MCF 10A (cell line): ENCODE data around the gene COL6A2. TPM values are rescaled to one million over a fixed set of nuclear protein-coding genes. Genes with fewer than 3 reads are reported as not detected.

Experiments used
- BruUV-seq: library from RNA; stranded (reverse); fragments of 400-500 nt; replicated peaks from 2 replicates; lab custom pipeline; 2021; lab: Mats Ljungman, UMichigan
- CTCF ChIA-PET: fragments of 300-600 bp; sonication (Branson Sonifier 250); formaldehyde crosslinking; extraction: SDS; loops from one replicate; lab custom pipeline; 2021; ENCODE audit warnings: antibody characterized with exemption, inconsistent platforms; lab: Yijun Ruan, JAX
- POLR2A ChIA-PET: fragments of 300-600, 350-650 bp; sonication (Branson Sonifier 250); formaldehyde crosslinking; extraction: SDS; loops from one replicate; lab custom pipeline; 2020; ENCODE audit warnings: antibody characterized with exemption, inconsistent platforms; lab: Yijun Ruan, JAX
- DNase-seq: peaks from one replicate; pipeline ENCODE4 v3.0.0-alpha.2; 2018; ENCODE audit not compliant: unreplicated experiment
- H3K27ac Mint-ChIP-seq: one replicate; pipeline ENCODE4 v1.8.0; 2022; ENCODE audit warnings: mild to moderate bottlenecking, low read depth, mixed read lengths; ENCODE audit not compliant: unreplicated experiment
- H3K27me3 Mint-ChIP-seq: one replicate; pipeline ENCODE4 v1.8.0; 2022; ENCODE audit warnings: mixed read lengths; ENCODE audit not compliant: insufficient read depth, unreplicated experiment
- H3K36me3 Mint-ChIP-seq: one replicate; pipeline ENCODE4 v1.8.0; 2022; ENCODE audit warnings: mild to moderate bottlenecking, moderate library complexity, mixed read lengths; ENCODE audit not compliant: insufficient read depth, unreplicated experiment
- H3K4me1 Mint-ChIP-seq: one replicate; pipeline ENCODE4 v1.8.0; 2022; ENCODE audit warnings: mixed read lengths; ENCODE audit not compliant: insufficient read depth, unreplicated experiment
- H3K4me3 Mint-ChIP-seq: one replicate; pipeline ENCODE4 v1.8.0; 2022; ENCODE audit warnings: mild to moderate bottlenecking, moderate library complexity, mixed read lengths; ENCODE audit not compliant: unreplicated experiment
- H3K9me3 Mint-ChIP-seq: one replicate; pipeline ENCODE4 v1.8.0; 2022; ENCODE audit warnings: mixed read lengths; ENCODE audit not compliant: unreplicated experiment
- intact Hi-C: fragments of 100-400 bp; cut with micrococcal nuclease; formaldehyde crosslinking; loops from 2 replicates; pipeline ENCODE4 v1.14.1; 2022
- total RNA-seq: library from RNA; stranded (reverse); gene quantifications from 2 replicates; pipeline ENCODE4 v1.2.3, GENCODE V29; 2022
- TF ChIP-seq, protein P1 (sequence below): fragments of 200-600 bp; IDR thresholded peaks from one replicate; pipeline ENCODE4 v1.8.0; 2022; ENCODE audit warnings: antibody characterized with exemption, mild to moderate bottlenecking; ENCODE audit not compliant: unreplicated experiment

COL6A2 gene
- total RNA-seq, 1 experiment from 2014 or later: 0.61 TPM

DNA sequence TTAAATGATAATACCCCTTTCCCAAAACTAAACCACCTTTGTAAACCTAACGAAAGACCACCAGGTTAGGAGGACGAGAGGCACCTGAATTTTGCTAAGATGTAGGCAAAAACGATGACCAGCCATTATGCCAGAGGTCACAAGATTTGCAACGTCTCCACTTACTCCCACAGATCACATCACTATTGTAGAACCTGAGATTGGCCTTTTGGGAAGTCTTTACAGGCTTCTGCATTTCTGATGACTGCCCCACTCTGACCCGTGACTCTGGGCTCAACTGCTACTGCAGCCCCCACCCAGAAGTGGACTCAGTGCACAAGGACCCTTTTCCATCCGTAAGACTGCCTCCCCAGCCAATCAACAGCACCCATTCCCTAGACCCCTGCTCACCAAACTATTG is 36.4 kb upstream of the COL6A2 start:
- intact Hi-C loops: no loop called here
- Mint-ChIP-seq H3K27me3 (peaks cover 11% of the 10 kb centered on the region), H3K4me3 (no peak overlapping the region), H3K4me1 (no peaks in the 10 kb centered on the region), H3K27ac (no peak overlapping the region), H3K9me3 (peaks cover 23% of the 10 kb centered on the region), H3K36me3 (no peaks in the 10 kb centered on the region)
- ChIA-PET CTCF (no interaction called here), POLR2A (no interaction called here)
- no TSS peak for BruUV-seq
- DNase-seq: no peak
- TF ChIP-seq, protein P1, sequence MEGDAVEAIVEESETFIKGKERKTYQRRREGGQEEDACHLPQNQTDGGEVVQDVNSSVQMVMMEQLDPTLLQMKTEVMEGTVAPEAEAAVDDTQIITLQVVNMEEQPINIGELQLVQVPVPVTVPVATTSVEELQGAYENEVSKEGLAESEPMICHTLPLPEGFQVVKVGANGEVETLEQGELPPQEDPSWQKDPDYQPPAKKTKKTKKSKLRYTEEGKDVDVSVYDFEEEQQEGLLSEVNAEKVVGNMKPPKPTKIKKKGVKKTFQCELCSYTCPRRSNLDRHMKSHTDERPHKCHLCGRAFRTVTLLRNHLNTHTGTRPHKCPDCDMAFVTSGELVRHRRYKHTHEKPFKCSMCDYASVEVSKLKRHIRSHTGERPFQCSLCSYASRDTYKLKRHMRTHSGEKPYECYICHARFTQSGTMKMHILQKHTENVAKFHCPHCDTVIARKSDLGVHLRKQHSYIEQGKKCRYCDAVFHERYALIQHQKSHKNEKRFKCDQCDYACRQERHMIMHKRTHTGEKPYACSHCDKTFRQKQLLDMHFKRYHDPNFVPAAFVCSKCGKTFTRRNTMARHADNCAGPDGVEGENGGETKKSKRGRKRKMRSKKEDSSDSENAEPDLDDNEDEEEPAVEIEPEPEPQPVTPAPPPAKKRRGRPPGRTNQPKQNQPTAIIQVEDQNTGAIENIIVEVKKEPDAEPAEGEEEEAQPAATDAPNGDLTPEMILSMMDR: no peak

DNA sequence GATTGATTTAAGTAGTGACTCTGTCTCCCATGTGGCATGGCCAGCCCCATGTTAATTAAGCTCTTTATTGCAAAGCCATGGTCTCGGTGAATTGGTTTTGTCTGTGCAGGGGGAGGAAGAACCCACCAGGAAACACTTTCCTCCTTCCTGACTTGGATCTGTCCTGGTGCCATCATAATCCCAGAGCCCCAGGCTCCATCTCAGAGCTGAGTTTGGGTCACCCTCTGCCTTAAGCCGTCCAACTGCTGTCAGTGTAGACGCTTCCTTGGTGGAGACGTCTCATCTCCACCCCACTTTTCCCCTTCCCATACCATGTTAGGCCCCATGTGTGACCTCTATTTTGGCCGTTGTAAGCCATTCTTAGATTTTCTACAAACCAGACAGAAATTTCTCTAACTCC is 36.0 kb upstream of the COL6A2 start:
- H3K9me3 Mint-ChIP-seq: peaks cover 23% of the 10 kb centered on the region
- no peak for DNase-seq
- intact Hi-C loops: no loop called here
- TF ChIP-seq, protein P1: no peak
- no TSS peak for BruUV-seq
- no peaks in the 10 kb centered on the region for H3K36me3 Mint-ChIP-seq
- H3K4me3 Mint-ChIP-seq: no peak overlapping the region
- ChIA-PET CTCF (no interaction called here), POLR2A (no interaction called here)
- H3K27ac Mint-ChIP-seq: no peak overlapping the region
- no peaks in the 10 kb centered on the region for H3K4me1 Mint-ChIP-seq
- H3K27me3 Mint-ChIP-seq: peaks cover 11% of the 10 kb centered on the region

DNA sequence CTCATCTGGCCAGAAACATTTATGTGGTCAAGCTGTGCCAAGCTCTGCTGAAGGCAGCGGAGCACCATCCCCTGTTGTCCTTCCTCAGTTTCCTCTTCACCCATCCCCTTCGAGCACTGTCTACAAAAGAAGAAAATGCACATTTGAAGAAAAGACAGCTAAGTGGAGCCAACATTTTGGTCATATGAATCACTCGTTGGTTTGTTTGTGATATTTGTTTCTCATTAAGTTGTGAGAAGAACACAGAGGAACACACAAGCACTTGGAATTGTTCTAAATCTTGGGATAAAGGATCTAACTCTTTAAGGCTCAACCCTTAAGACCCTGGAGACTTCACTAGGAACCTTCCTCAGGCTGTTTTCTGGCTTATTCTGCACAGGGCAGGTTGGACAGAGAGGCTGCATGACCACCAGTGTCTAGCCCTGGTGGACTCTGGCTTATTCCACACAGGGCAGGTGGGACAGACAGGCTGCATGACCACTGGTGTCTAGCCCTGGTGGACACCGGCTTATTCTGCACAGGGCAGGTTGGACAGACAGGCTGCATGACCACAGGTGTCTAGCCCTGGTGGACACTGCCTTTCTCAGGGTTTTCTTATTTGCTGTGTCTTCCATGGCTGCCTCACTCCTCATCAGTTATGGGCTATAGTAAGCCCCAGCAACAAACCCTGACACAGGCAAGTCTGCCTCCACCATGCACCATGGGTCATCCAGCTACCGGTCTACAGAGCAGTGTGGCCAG is 35.3 kb upstream of the COL6A2 start:
- intact Hi-C loops: no loop called here
- no peak overlapping the region for H3K27ac Mint-ChIP-seq
- no peak overlapping the region for H3K4me3 Mint-ChIP-seq
- no peaks in the 10 kb centered on the region for H3K36me3 Mint-ChIP-seq
- peaks cover 23% of the 10 kb centered on the region for H3K9me3 Mint-ChIP-seq
- H3K4me1 Mint-ChIP-seq: no peaks in the 10 kb centered on the region
- TF ChIP-seq, protein P1: no peak
- peaks cover 11% of the 10 kb centered on the region for H3K27me3 Mint-ChIP-seq
- no TSS peak for BruUV-seq
- ChIA-PET CTCF (no interaction called here), POLR2A (no interaction called here)
- DNase-seq: no peak

DNA sequence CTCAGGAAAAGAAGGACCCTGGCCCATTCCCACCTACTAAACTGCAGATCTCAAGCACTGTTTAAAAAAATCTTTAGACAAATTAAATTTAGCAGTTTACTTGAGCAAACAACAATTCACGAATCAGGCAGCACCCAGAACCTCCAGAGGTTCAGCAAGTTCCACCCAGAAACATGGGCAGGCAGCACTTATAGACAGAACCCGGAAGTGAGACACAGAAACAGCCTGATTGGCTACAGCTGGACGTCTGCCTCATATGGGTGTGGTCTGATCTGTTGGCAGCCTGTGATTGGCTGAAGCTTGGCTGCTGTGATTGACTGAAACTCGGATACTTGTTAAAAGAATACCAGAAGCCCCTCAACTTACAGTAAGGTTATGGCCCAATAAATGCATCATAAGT is 34.7 kb upstream of the COL6A2 start:
- Mint-ChIP-seq H3K27ac (no peak overlapping the region), H3K36me3 (no peaks in the 10 kb centered on the region), H3K27me3 (peaks cover 11% of the 10 kb centered on the region), H3K4me3 (no peak overlapping the region), H3K4me1 (no peaks in the 10 kb centered on the region), H3K9me3 (peaks cover 21% of the 10 kb centered on the region)
- BruUV-seq: no TSS peak
- DNase-seq: no peak
- ChIA-PET POLR2A (no interaction called here), CTCF (no interaction called here)
- TF ChIP-seq, protein P1: no peak
- intact Hi-C loops: no loop called here
